ENCODE measurements around the gene BCL2L11.

GRCh38 chr2:111176388-111176787 is 55.7 kb downstream of the BCL2L11 start:
- TF ChIP-seq POLR2AphosphoS5 (IDR thresholded peaks at IDR 0.05; ENCODE audit: borderline replicate concordance, low read depth, low read length) (no peak), EZH2 (IDR thresholded peaks at IDR 0.05) (no peak), FOXP2 (optimal IDR thresholded peaks at IDR 0.05; ENCODE audit: control extremely low read depth, extremely low read length, insufficient read depth) (no peak)
